Ammon's horn (tissue), 1 donor: ENCODE data around the gene RXRG.
A peak's percentile ranks its signal among the peaks of the same experiment; 100 is the strongest.

Experiments
- DNase-seq: peaks from one replicate; pipeline ENCODE4 v3.0.0-alpha.2; 2016; ENCODE audit warnings: low spot score

Gene RXRG

GRCh38 chr1:165369255-165369848, 75.6 kb downstream of the RXRG start:
- DNase-seq = peak; percentile 76

- peak; percentile 81 for DNase-seq
Measured at GRCh38 chr1:165367375-165367993, 77.4 kb downstream of the RXRG start.

GRCh38 chr1:165365341-165365740, 79.6 kb downstream of the RXRG start:
- DNase-seq = no peak

- no peak for DNase-seq
Measured at GRCh38 chr1:165364568-165365133, 80.3 kb downstream of the RXRG start.

- DNase-seq = no peak
Measured at GRCh38 chr1:165356876-165357275, 88.0 kb downstream of the RXRG start.

GRCh38 chr1:165355977-165356811, 88.7 kb downstream of the RXRG start, which contains the start of gene LMX1A:
TSS of gene LMX1A (minus strand) at chr1:165356715. CDS start at chr1:165355559, 1,156 bp downstream.
- DNase-seq = no peak

GRCh38 chr1:165355139-165355976, 89.6 kb downstream of the RXRG start:
- no peak for DNase-seq

- no peak for DNase-seq
Measured at GRCh38 chr1:165354739-165355138, 90.2 kb downstream of the RXRG start.

GRCh38 chr1:165353731-165354671, 90.9 kb downstream of the RXRG start:
- DNase-seq = no peak

GRCh38 chr1:165352442-165353293, 92.3 kb downstream of the RXRG start:
- DNase-seq = no peak

GRCh38 chr1:165351863-165352441, 93.0 kb downstream of the RXRG start:
- DNase-seq = no peak
